ENCODE results near the gene PPP6R3.

GRCh38 chr11:68660066-68660810 lies 199.7 kb downstream of the PPP6R3 start:
- TF ChIP-seq TAF1 (IDR thresholded peaks at IDR 0.05; ENCODE audit: borderline replicate concordance, insufficient read depth, low read length): no peak
- TF ChIP-seq POLR2AphosphoS5 (IDR thresholded peaks at IDR 0.05; ENCODE audit: low read depth, low read length): no peak
- no peak for TF ChIP-seq FOXP2 (optimal IDR thresholded peaks at IDR 0.05; ENCODE audit: borderline replicate concordance, extremely low read depth, extremely low read length, insufficient read depth)
- TF ChIP-seq SIN3A (IDR thresholded peaks at IDR 0.05; ENCODE audit: borderline replicate concordance, insufficient read depth, low read length): no peak
